ENCODE measurements around the gene KRTCAP2.
"Not testable (repeated sequence)": the region's sequence is repeated elsewhere in the genome, so short reads cannot be mapped to it uniquely, and the experiment has no call there.

Gene KRTCAP2

GRCh38 chr1:155199792-155200191 is 26.7 kb upstream of the KRTCAP2 start:
- no peak for DNase-seq (ENCODE audit: low spot score)

- DNase-seq (ENCODE audit: low spot score): no peak
These were observed 25.4 kb upstream of the KRTCAP2 start for GRCh38 chr1:155198547-155198906.

GRCh38 chr1:155197901-155198546 is 24.9 kb upstream of the KRTCAP2 start:
- DNase-seq (ENCODE audit: low spot score): no peak

- no peak for DNase-seq (ENCODE audit: low spot score)
These were observed 24.0 kb upstream of the KRTCAP2 start for GRCh38 chr1:155196893-155197638.

GRCh38 chr1:155196103-155196892 is 23.2 kb upstream of the KRTCAP2 start:
- DNase-seq (ENCODE audit: low spot score): no peak

- DNase-seq (ENCODE audit: low spot score): peak; percentile 42
These were observed 22.3 kb upstream of the KRTCAP2 start for GRCh38 chr1:155195201-155196102.

GRCh38 chr1:155193991-155194240 is 20.8 kb upstream of the KRTCAP2 start:
- not testable (repeated sequence) for DNase-seq (ENCODE audit: low spot score)

GRCh38 chr1:155193275-155193990 is 20.3 kb upstream of the KRTCAP2 start:
- peak; percentile 93 for DNase-seq (ENCODE audit: low spot score)

- DNase-seq (ENCODE audit: low spot score): no peak
These were observed 19.5 kb upstream of the KRTCAP2 start for GRCh38 chr1:155192346-155193274.

GRCh38 chr1:155191904-155192303 is 18.8 kb upstream of the KRTCAP2 start:
- DNase-seq (ENCODE audit: low spot score): no peak

- not testable (repeated sequence) for DNase-seq (ENCODE audit: low spot score)
These were observed 16.8 kb upstream of the KRTCAP2 start for GRCh38 chr1:155189926-155190325.

GRCh38 chr1:155188268-155188667 is 15.2 kb upstream of the KRTCAP2 start:
- no peak for DNase-seq (ENCODE audit: low spot score)

GRCh38 chr1:155187456-155187891 is 14.4 kb upstream of the KRTCAP2 start:
- no peak for DNase-seq (ENCODE audit: low spot score)

- no peak for DNase-seq (ENCODE audit: low spot score)
These were observed 13.8 kb upstream of the KRTCAP2 start for GRCh38 chr1:155186794-155187455.

GRCh38 chr1:155186067-155186793 is 13.1 kb upstream of the KRTCAP2 start:
- no peak for DNase-seq (ENCODE audit: low spot score)

- no peak for DNase-seq (ENCODE audit: low spot score)
These were observed 12.6 kb upstream of the KRTCAP2 start for GRCh38 chr1:155185783-155186066.

- DNase-seq (ENCODE audit: low spot score): no peak
These were observed 12.0 kb upstream of the KRTCAP2 start for GRCh38 chr1:155184835-155185782.

GRCh38 chr1:155184351-155184811 is 11.3 kb upstream of the KRTCAP2 start:
- no peak for DNase-seq (ENCODE audit: low spot score)

Measured in GM03348 (cell line).